ENCODE measurements around the gene MTHFD1.

GRCh38 chr14:64468451-64468850 is 80.3 kb downstream of the MTHFD1 start:
- TF ChIP-seq CTCF (IDR thresholded peaks at IDR 0.05), result no peak
- TF ChIP-seq POLR2A (IDR thresholded peaks at IDR 0.05), result no peak

Measured in heart left ventricle (tissue), 13 donors.